GM18511 (cell line): ENCODE data around the gene PARG.
"Not testable (repeated sequence)": the region's sequence is repeated elsewhere in the genome, so short reads cannot be mapped to it uniquely, and the experiment has no call there.

Experiments used
- ATAC-seq: cut with Tn5 transposase; IDR thresholded peaks from one replicate; pipeline ENCODE4 v1.9.1; 2021; ENCODE audit warnings: mild to moderate bottlenecking, moderate library complexity; ENCODE audit not compliant: unreplicated experiment

The PARG gene

GRCh38 chr10:49908290-49909080 is 33.3 kb downstream of the PARG start:
- ATAC-seq, result not testable (repeated sequence)

GRCh38 chr10:49903829-49904228 is 38.0 kb downstream of the PARG start:
- not testable (repeated sequence) for ATAC-seq

- ATAC-seq, result not testable (repeated sequence)
These were observed 41.4 kb downstream of the PARG start for GRCh38 chr10:49900406-49900805.

GRCh38 chr10:49899999-49900398 is 41.8 kb downstream of the PARG start:
- not testable (repeated sequence) for ATAC-seq

GRCh38 chr10:49890025-49890424 is 51.8 kb downstream of the PARG start:
- ATAC-seq, result not testable (repeated sequence)

- ATAC-seq, result not testable (repeated sequence)
These were observed 57.0 kb downstream of the PARG start for GRCh38 chr10:49884739-49885331.

- ATAC-seq, result not testable (repeated sequence)
These were observed 58.0 kb downstream of the PARG start for GRCh38 chr10:49883852-49884251.

- not testable (repeated sequence) for ATAC-seq
These were observed 59.5 kb downstream of the PARG start for GRCh38 chr10:49882327-49882726.

- not testable (repeated sequence) for ATAC-seq
These were observed 69.1 kb downstream of the PARG start for GRCh38 chr10:49872740-49873139.

- not testable (repeated sequence) for ATAC-seq
These were observed 70.4 kb downstream of the PARG start for GRCh38 chr10:49871462-49871861.

- ATAC-seq, result not testable (repeated sequence)
These were observed 81.9 kb downstream of the PARG start for GRCh38 chr10:49859933-49860332.

- not testable (repeated sequence) for ATAC-seq
These were observed 83.0 kb downstream of the PARG start for GRCh38 chr10:49858697-49859382.

- not testable (repeated sequence) for ATAC-seq
These were observed 92.3 kb downstream of the PARG start for GRCh38 chr10:49849520-49849919.

- no peak for ATAC-seq
These were observed 96.8 kb downstream of the PARG start for GRCh38 chr10:49844775-49845595.

- not testable (repeated sequence) for ATAC-seq
These were observed 99.5 kb downstream of the PARG start for GRCh38 chr10:49842333-49842628.

- ATAC-seq, result no peak
These were observed 100.1 kb downstream of the PARG start for GRCh38 chr10:49841615-49842332.

GRCh38 chr10:49837685-49838084 is 104.1 kb downstream of the PARG start:
- ATAC-seq, result no peak

GRCh38 chr10:49837051-49837478 is 104.8 kb downstream of the PARG start:
- ATAC-seq, result no peak

GRCh38 chr10:49834976-49835375 is 106.9 kb downstream of the PARG start:
- ATAC-seq, result no peak

GRCh38 chr10:49834201-49834600 is 107.6 kb downstream of the PARG start:
- ATAC-seq, result no peak
